HEK293 (cell line): ENCODE measurements around the gene RAB3GAP2.

Experiments
- CTCF ChIA-PET: fragments of 350-600 bp; formaldehyde crosslinking; extraction: SDS; loops from one replicate; lab custom pipeline; 2021; ENCODE audit warnings: antibody characterized with exemption; lab: Yijun Ruan, JAX
- POLR2A ChIA-PET: fragments of 300-600 bp; formaldehyde crosslinking; extraction: SDS; loops from one replicate; lab custom pipeline; 2020; ENCODE audit warnings: antibody characterized with exemption, inconsistent platforms; lab: Yijun Ruan, JAX
- H3K27ac ChIP-seq: fragments of 200-500 bp; sonication (Bioruptor generic); 2 replicates; pipeline ENCODE4 v1.5.1; 2014; ENCODE audit warnings: low read depth, low read length, control low read depth, inconsistent platforms; ENCODE audit errors: extremely low read depth
- H3K36me3 ChIP-seq, 2 experiments: fragments of 200-500 bp in 1 of 2; sonication (Bioruptor generic) in 1 of 2; 1 replicate in 1 of 2; 2 replicates in 1 of 2; pipeline ENCODE4 v1.5.1; 2014 to 2017; ENCODE audit warnings: inconsistent platforms in 2 of 2, low read length in 2 of 2; ENCODE audit not compliant: control insufficient read depth in 2 of 2, insufficient read depth in 1 of 2
- H3K4me1 ChIP-seq: fragments of 200-500 bp; sonication (Bioruptor generic); 2 replicates; pipeline ENCODE4 v1.5.1; 2014; ENCODE audit warnings: mild to moderate bottlenecking, low read length, inconsistent platforms; ENCODE audit not compliant: control insufficient read depth, insufficient read depth
- H3K4me3 ChIP-seq: 2 replicates; pipeline ENCODE4 v1.5.1; 2011; ENCODE audit warnings: low read depth, mild to moderate bottlenecking, control low read depth, low read length, moderate library complexity
- H3K9me3 ChIP-seq: fragments of 200-500 bp; sonication (Bioruptor generic); 2 replicates; pipeline ENCODE4 v1.5.1; 2014; ENCODE audit warnings: low read depth, low read length, inconsistent platforms; ENCODE audit not compliant: control insufficient read depth, insufficient read depth
- FEZF1 ChIP-seq: fragments of 450-650 bp; formaldehyde crosslinking; IDR thresholded peaks from 2 replicates; pipeline ENCODE4 v1.5.1; 2016; ENCODE audit warnings: missing biosample characterization, missing genetic modification characterization
- HOXC10 ChIP-seq: sonication (generic); formaldehyde crosslinking; IDR thresholded peaks from 2 replicates; pipeline ENCODE4 v1.8.1; 2023; ENCODE audit warnings: mild to moderate bottlenecking, missing genetic modification reagents
- HOXD13 ChIP-seq: sonication (generic); formaldehyde crosslinking; IDR thresholded peaks from 2 replicates; pipeline ENCODE4 v1.8.0; 2022; ENCODE audit warnings: missing genetic modification reagents, borderline replicate concordance
- KLF17 ChIP-seq: fragments of 450-650 bp; formaldehyde crosslinking; IDR thresholded peaks from 2 replicates; pipeline ENCODE4 v1.5.1; 2016; ENCODE audit warnings: missing biosample characterization, missing genetic modification characterization
- REPIN1 ChIP-seq: fragments of 450-650 bp; formaldehyde crosslinking; IDR thresholded peaks from 2 replicates; pipeline ENCODE4 v1.5.1; 2017; ENCODE audit warnings: missing biosample characterization, missing genetic modification characterization, low read depth
- TCF7L2 ChIP-seq: IDR thresholded peaks from 2 replicates; pipeline ENCODE4 v1.6.1; 2011; ENCODE audit warnings: low read depth, mild to moderate bottlenecking, inconsistent platforms, low read length, moderate library complexity, borderline replicate concordance
- WT1 ChIP-seq: fragments of 450-650 bp; formaldehyde crosslinking; IDR thresholded peaks from 2 replicates; pipeline ENCODE4 v1.5.1; 2016; ENCODE audit warnings: missing biosample characterization, missing genetic modification characterization
- ZBTB6 ChIP-seq: fragments of 450-650 bp; formaldehyde crosslinking; IDR thresholded peaks from 2 replicates; pipeline ENCODE4 v1.5.1; 2017; ENCODE audit warnings: missing biosample characterization, missing genetic modification characterization
- ZFP69B ChIP-seq: fragments of 450-650 bp; formaldehyde crosslinking; IDR thresholded peaks from 2 replicates; pipeline ENCODE4 v1.5.1; 2016; ENCODE audit warnings: missing biosample characterization, missing genetic modification characterization
- ZNF133 ChIP-seq: fragments of 450-650 bp; formaldehyde crosslinking; IDR thresholded peaks from 2 replicates; pipeline ENCODE4 v1.5.1; 2016; ENCODE audit warnings: missing biosample characterization, missing genetic modification characterization
- ZNF148 ChIP-seq: fragments of 450-650 bp; formaldehyde crosslinking; IDR thresholded peaks from 2 replicates; pipeline ENCODE4 v1.5.0; 2017; ENCODE audit warnings: missing biosample characterization, missing genetic modification characterization, borderline replicate concordance
- ZNF18 ChIP-seq: fragments of 450-650 bp; formaldehyde crosslinking; IDR thresholded peaks from 2 replicates; pipeline ENCODE4 v1.5.1; 2016; ENCODE audit warnings: missing biosample characterization, missing genetic modification characterization
- ZNF2 ChIP-seq: fragments of 450-650 bp; formaldehyde crosslinking; IDR thresholded peaks from 2 replicates; pipeline ENCODE4 v1.5.1; 2016; ENCODE audit warnings: missing biosample characterization, missing genetic modification characterization
- ZNF239 ChIP-seq: fragments of 450-650 bp; formaldehyde crosslinking; IDR thresholded peaks from 2 replicates; pipeline ENCODE4 v1.5.1; 2016; ENCODE audit warnings: missing biosample characterization, missing genetic modification characterization
- ZNF24 ChIP-seq: fragments of 450-650 bp; formaldehyde crosslinking; IDR thresholded peaks from 2 replicates; pipeline ENCODE4 v1.5.1; 2016; ENCODE audit warnings: missing biosample characterization, missing genetic modification characterization
- ZNF324 ChIP-seq: fragments of 450-650 bp; formaldehyde crosslinking; IDR thresholded peaks from 2 replicates; pipeline ENCODE4 v1.5.1; 2016; ENCODE audit warnings: missing biosample characterization, missing genetic modification characterization
- ZNF335 ChIP-seq: fragments of 450-650 bp; formaldehyde crosslinking; conservative IDR thresholded peaks from 2 replicates; pipeline ENCODE4 v1.5.1; 2016; ENCODE audit warnings: missing biosample characterization, missing genetic modification characterization
- ZNF350 ChIP-seq: fragments of 450-650 bp; formaldehyde crosslinking; IDR thresholded peaks from 2 replicates; pipeline ENCODE4 v1.5.0; 2017; ENCODE audit warnings: missing biosample characterization, mild to moderate bottlenecking, missing genetic modification characterization
- ZNF549 ChIP-seq: fragments of 450-650 bp; IDR thresholded peaks from 2 replicates; pipeline ENCODE4 v1.5.1; 2018; ENCODE audit warnings: missing biosample characterization, missing genetic modification characterization, mild to moderate bottlenecking, inconsistent platforms, moderate library complexity
- ZNF555 ChIP-seq: fragments of 450-650 bp; formaldehyde crosslinking; conservative IDR thresholded peaks from 2 replicates; pipeline ENCODE4 v1.5.1; 2017; ENCODE audit warnings: missing biosample characterization, mild to moderate bottlenecking, missing genetic modification characterization, inconsistent platforms
- ZNF629 ChIP-seq: fragments of 450-650 bp; formaldehyde crosslinking; IDR thresholded peaks from 2 replicates; pipeline ENCODE4 v1.5.1; 2017; ENCODE audit warnings: missing biosample characterization, missing genetic modification characterization
- ZNF658 ChIP-seq: fragments of 450-650 bp; formaldehyde crosslinking; IDR thresholded peaks from 2 replicates; pipeline ENCODE4; 2016; ENCODE audit warnings: missing biosample characterization, missing genetic modification characterization
- ZNF701 ChIP-seq: fragments of 450-650 bp; formaldehyde crosslinking; IDR thresholded peaks from 2 replicates; pipeline ENCODE4 v1.5.1; 2016; ENCODE audit warnings: missing biosample characterization, missing genetic modification characterization
- ZNF776 ChIP-seq: fragments of 450-650 bp; formaldehyde crosslinking; IDR thresholded peaks from 2 replicates; pipeline ENCODE4 v1.5.0; 2017; ENCODE audit warnings: missing biosample characterization, missing genetic modification characterization, borderline replicate concordance
- ZNF792 ChIP-seq: fragments of 450-650 bp; formaldehyde crosslinking; IDR thresholded peaks from 2 replicates; pipeline ENCODE4 v1.5.1; 2016; ENCODE audit warnings: missing biosample characterization, missing genetic modification characterization

Gene RAB3GAP2

GRCh38 chr1:220281159-220281574, 8.9 kb upstream of the RAB3GAP2 start (continued):
- TF ChIP-seq WT1 (tag by site-specific recombination) (no peak), ZNF24 (peak; percentile 95), ZNF18 (tag by site-specific recombination) (no peak)

- CTCF ChIA-PET = interaction anchor here (0.6 to 3.8 kb wide), 16 partner anchors 10 to 523 kb away, joined by 3 to 30 read pairs (median 6); no protein-coding TSS in a partner anchor
These were observed 8.0 kb upstream of the RAB3GAP2 start for GRCh38 chr1:220280249-220280648.

GRCh38 chr1:220278991-220279390, 6.7 kb upstream of the RAB3GAP2 start:
- no peak overlapping the region for H3K4me3 ChIP-seq
- H3K27ac ChIP-seq = no peak overlapping the region
- TF ChIP-seq ZNF148 (tag by site-specific recombination) (no peak), KLF17 (tag by site-specific recombination) (no peak), ZNF350 (tag by site-specific recombination) (no peak), ZNF324 (tag by site-specific recombination) (no peak), ZNF555 (tag by site-specific recombination) (no peak), REPIN1 (tag by site-specific recombination) (no peak), ZNF658 (tag by site-specific recombination) (no peak), ZNF335 (tag by site-specific recombination) (no peak), ZNF2 (tag by site-specific recombination) (no peak), TCF7L2 (no peak), FEZF1 (no peak), ZNF549 (no peak), ZFP69B (tag by site-specific recombination) (no peak), ZBTB6 (no peak), ZNF239 (tag by site-specific recombination) (no peak), ZNF776 (no peak), HOXD13 (CRISPR knock-in tag) (no peak), ZNF629 (tag by site-specific recombination) (no peak), ZNF792 (no peak), HOXC10 (CRISPR knock-in tag) (no peak)
- ChIA-PET CTCF (interaction anchor here (0.7 to 3.8 kb wide), 4 partner anchors 15 to 497 kb away, joined by 3 to 30 read pairs (median 3); no protein-coding TSS in a partner anchor), POLR2A (no interaction called here)
- no peaks in the 10 kb centered on the region for H3K36me3 ChIP-seq
- H3K4me1 ChIP-seq = no peaks in the 10 kb centered on the region
- H3K9me3 ChIP-seq = no peaks in the 10 kb centered on the region

More at GRCh38 chr1:220280249-220280648, 8.0 kb upstream of the RAB3GAP2 start:
- no peaks in the 10 kb centered on the region for H3K9me3 ChIP-seq
- no peaks in the 10 kb centered on the region for H3K4me1 ChIP-seq
- POLR2A ChIA-PET = interaction anchor here (1.2 kb wide), 1 partner anchor 8 kb away, joined by 4 read pairs; the partner anchor contains the start of gene RAB3GAP2
- no peak overlapping the region for H3K4me3 ChIP-seq
- no peak overlapping the region for H3K27ac ChIP-seq
- H3K36me3 ChIP-seq = no peaks in the 10 kb centered on the region
- no peak for TF ChIP-seq ZNF701 (tag by site-specific recombination)
- TF ChIP-seq ZNF133 (tag by site-specific recombination) = no peak
